ENCODE data around the gene STIMATE.
A peak's percentile ranks its signal among the peaks of the same experiment; 100 is the strongest.

The STIMATE gene

GRCh38 chr3:52800079-52800478 is 97.3 kb downstream of the STIMATE start:
- peaks cover 5% of the 10 kb centered on the region for H3K4me1 ChIP-seq (ENCODE audit: insufficient read depth, insufficient read length)
- H3K4me3 ChIP-seq (ENCODE audit: insufficient read length, low read depth): no peak overlapping the region
- H3K36me3 ChIP-seq (ENCODE audit: insufficient read depth, insufficient read length, low read length): no peaks in the 10 kb centered on the region
- TF ChIP-seq YY1 (IDR thresholded peaks at IDR 0.05; ENCODE audit: insufficient read depth, insufficient read length) (no peak), ZNF274 (IDR thresholded peaks at IDR 0.05; ENCODE audit: low read depth, low read length) (no peak), SUZ12 (IDR thresholded peaks at IDR 0.05; ENCODE audit: extremely low read depth, insufficient read depth, insufficient read length) (no peak)
- no peak overlapping the region for H3K9ac ChIP-seq (ENCODE audit: insufficient read length, low read depth)
- no peaks in the 10 kb centered on the region for H3K9me3 ChIP-seq (ENCODE audit: insufficient read depth, low read length)
- no peaks in the 10 kb centered on the region for H3K27me3 ChIP-seq (ENCODE audit: insufficient read depth, insufficient read length)
- no peak for DNase-seq (ENCODE audit: low read depth, low spot score)

- Histone ChIP-seq H3K4me1 (ENCODE audit: insufficient read depth, insufficient read length) (peaks cover 8% of the 10 kb centered on the region), H3K27me3 (ENCODE audit: insufficient read depth, insufficient read length) (no peaks in the 10 kb centered on the region), H3K4me3 (ENCODE audit: insufficient read length, low read depth) (no peak overlapping the region), H3K9ac (ENCODE audit: insufficient read length, low read depth) (no peak overlapping the region), H3K9me3 (ENCODE audit: insufficient read depth, low read length) (no peaks in the 10 kb centered on the region), H3K36me3 (ENCODE audit: insufficient read depth, insufficient read length, low read length) (no peaks in the 10 kb centered on the region)
- TF ChIP-seq YY1 (IDR thresholded peaks at IDR 0.05; ENCODE audit: insufficient read depth, insufficient read length) (no peak), ZNF274 (IDR thresholded peaks at IDR 0.05; ENCODE audit: low read depth, low read length) (no peak), SUZ12 (IDR thresholded peaks at IDR 0.05; ENCODE audit: extremely low read depth, insufficient read depth, insufficient read length) (no peak)
- DNase-seq (ENCODE audit: low read depth, low spot score): peak; percentile 38
Measured at GRCh38 chr3:52798978-52799476, 98.3 kb downstream of the STIMATE start.

- TF ChIP-seq SUZ12 (IDR thresholded peaks at IDR 0.05; ENCODE audit: extremely low read depth, insufficient read depth, insufficient read length): no peak
- no peak for TF ChIP-seq ZNF274 (IDR thresholded peaks at IDR 0.05; ENCODE audit: low read depth, low read length)
- TF ChIP-seq YY1 (IDR thresholded peaks at IDR 0.05; ENCODE audit: insufficient read depth, insufficient read length): no peak
- no peak for DNase-seq (ENCODE audit: low read depth, low spot score)
- Histone ChIP-seq H3K27me3 (ENCODE audit: insufficient read depth, insufficient read length) (no peaks in the 10 kb centered on the region), H3K9ac (ENCODE audit: insufficient read length, low read depth) (no peak overlapping the region), H3K36me3 (ENCODE audit: insufficient read depth, insufficient read length, low read length) (no peaks in the 10 kb centered on the region), H3K9me3 (ENCODE audit: insufficient read depth, low read length) (no peaks in the 10 kb centered on the region), H3K4me1 (ENCODE audit: insufficient read depth, insufficient read length) (peaks cover 9% of the 10 kb centered on the region), H3K4me3 (ENCODE audit: insufficient read length, low read depth) (no peak overlapping the region)
Measured at GRCh38 chr3:52798376-52798977, 98.9 kb downstream of the STIMATE start.

- no peak overlapping the region for H3K4me3 ChIP-seq (ENCODE audit: insufficient read length, low read depth)
- H3K27me3 ChIP-seq (ENCODE audit: insufficient read depth, insufficient read length): peaks cover 3% of the 10 kb centered on the region
- no peaks in the 10 kb centered on the region for H3K9me3 ChIP-seq (ENCODE audit: insufficient read depth, low read length)
- H3K4me1 ChIP-seq (ENCODE audit: insufficient read depth, insufficient read length): peaks cover 9% of the 10 kb centered on the region
- H3K36me3 ChIP-seq (ENCODE audit: insufficient read depth, insufficient read length, low read length): no peaks in the 10 kb centered on the region
- TF ChIP-seq ZNF274 (IDR thresholded peaks at IDR 0.05; ENCODE audit: low read depth, low read length) (no peak), YY1 (IDR thresholded peaks at IDR 0.05; ENCODE audit: insufficient read depth, insufficient read length) (no peak), SUZ12 (IDR thresholded peaks at IDR 0.05; ENCODE audit: extremely low read depth, insufficient read depth, insufficient read length) (no peak)
- DNase-seq (ENCODE audit: low read depth, low spot score): no peak
- no peak overlapping the region for H3K9ac ChIP-seq (ENCODE audit: insufficient read length, low read depth)
Measured at GRCh38 chr3:52796411-52796810, 100.9 kb downstream of the STIMATE start.

- TF ChIP-seq ZNF274 (IDR thresholded peaks at IDR 0.05; ENCODE audit: low read depth, low read length): no peak
- TF ChIP-seq SUZ12 (IDR thresholded peaks at IDR 0.05; ENCODE audit: extremely low read depth, insufficient read depth, insufficient read length): no peak
- no peak for TF ChIP-seq YY1 (IDR thresholded peaks at IDR 0.05; ENCODE audit: insufficient read depth, insufficient read length)
- Histone ChIP-seq H3K9me3 (ENCODE audit: insufficient read depth, low read length) (no peaks in the 10 kb centered on the region), H3K4me1 (ENCODE audit: insufficient read depth, insufficient read length) (peaks cover 9% of the 10 kb centered on the region), H3K9ac (ENCODE audit: insufficient read length, low read depth) (no peak overlapping the region), H3K36me3 (ENCODE audit: insufficient read depth, insufficient read length, low read length) (no peaks in the 10 kb centered on the region), H3K27me3 (ENCODE audit: insufficient read depth, insufficient read length) (peaks cover 3% of the 10 kb centered on the region), H3K4me3 (ENCODE audit: insufficient read length, low read depth) (no peak overlapping the region)
- no peak for DNase-seq (ENCODE audit: low read depth, low spot score)
Measured at GRCh38 chr3:52795298-52795900, 101.9 kb downstream of the STIMATE start.

- Histone ChIP-seq H3K9ac (ENCODE audit: insufficient read length, low read depth) (no peak within 1 kb of the TSS), H3K9me3 (ENCODE audit: insufficient read depth, low read length) (no peaks in the 10 kb centered on the region), H3K36me3 (ENCODE audit: insufficient read depth, insufficient read length, low read length) (no peaks in the 10 kb centered on the region), H3K4me3 (ENCODE audit: insufficient read length, low read depth) (no peak within 1 kb of the TSS), H3K27me3 (ENCODE audit: insufficient read depth, insufficient read length) (peaks cover 3% of the 10 kb centered on the region), H3K4me1 (ENCODE audit: insufficient read depth, insufficient read length) (peaks cover 9% of the 10 kb centered on the region)
- DNase-seq (ENCODE audit: low read depth, low spot score): no peak
- TF ChIP-seq YY1 (IDR thresholded peaks at IDR 0.05; ENCODE audit: insufficient read depth, insufficient read length) (no peak), SUZ12 (IDR thresholded peaks at IDR 0.05; ENCODE audit: extremely low read depth, insufficient read depth, insufficient read length) (no peak), ZNF274 (IDR thresholded peaks at IDR 0.05; ENCODE audit: low read depth, low read length) (no peak)
Measured at GRCh38 chr3:52794612-52795099, 102.7 kb downstream of the STIMATE start, which contains the start of gene ITIH3. ITIH3 (plus strand) TSS chr3:52794796; CDS start chr3:52794804, 8 bp downstream.

All from NT2/D1 (cell line).